Effector memory CD8-positive, alpha-beta T cell (primary cell): ENCODE data around the gene OR10C1.
"Not testable (repeated sequence)": the region's sequence is repeated elsewhere in the genome, so short reads cannot be mapped to it uniquely, and the experiment has no call there.

ENCODE experiments used
- ATAC-seq: fragments of 150-1000 bp; cut with Tn5 transposase; replicated peaks from 2 replicates; pipeline ENCODE4 v1.10.0; 2021; ENCODE audit warnings: mild to moderate bottlenecking, moderate library complexity
- DNase-seq, 3 experiments: peaks; one replicate each; pipeline ENCODE4 v3.0.0; 2021
- H3K27ac Mint-ChIP-seq, 2 donors: one replicate each; pipeline ENCODE4 v1.8.0; 2022; ENCODE audit warnings: mild to moderate bottlenecking in 2 of 2, mixed read lengths in 2 of 2, moderate library complexity in 2 of 2
- H3K27me3 Mint-ChIP-seq, 2 donors: one replicate each; pipeline ENCODE4 v1.8.0; 2022; ENCODE audit warnings: mixed read lengths in 2 of 2
- H3K36me3 Mint-ChIP-seq: one replicate; pipeline ENCODE4 v1.8.0; 2022; ENCODE audit warnings: mild to moderate bottlenecking, moderate library complexity, mixed read lengths; ENCODE audit not compliant: insufficient read depth
- H3K4me1 Mint-ChIP-seq, 2 donors: one replicate each; pipeline ENCODE4 v1.8.0; 2022; ENCODE audit warnings: low read depth in 2 of 2, mixed read lengths in 2 of 2
- H3K4me3 Mint-ChIP-seq, 2 donors: one replicate each; pipeline ENCODE4 v1.8.0; 2022; ENCODE audit warnings: mild to moderate bottlenecking in 2 of 2, mixed read lengths in 2 of 2, moderate library complexity in 2 of 2
- H3K9me3 Mint-ChIP-seq, 2 donors: one replicate each; pipeline ENCODE4 v1.8.0; 2022; ENCODE audit warnings: mixed read lengths in 2 of 2
- total RNA-seq, 9 experiments: gene quantifications; one replicate each; lab custom pipeline; 2026; lab: John Stamatoyannopoulos, UW

Gene OR10C1
- 0 reads per million in 9 experiments for total RNA-seq

- Mint-ChIP-seq H3K4me1 (no peaks in the 10 kb centered on the region), H3K9me3 (no peaks in the 10 kb centered on the region), H3K36me3 (no peaks in the 10 kb centered on the region), H3K27ac (no peak within 1 kb of the TSS), H3K4me3 (no peak within 1 kb of the TSS), H3K27me3 (peaks cover 28 to 45% of the 10 kb centered on the region in 2 donors)
- no peak for ATAC-seq
- no peak for DNase-seq
Observed at GRCh38 chr6:29439006-29439405, at the start of gene OR10C1. Gene OR10C1 (plus strand): TSS chr6:29439306. CDS start chr6:29440016, 710 bp downstream.

- DNase-seq (no peak), ATAC-seq (no peak)
- Mint-ChIP-seq H3K36me3 (no peaks in the 10 kb centered on the region), H3K4me3 (no peak within 1 kb of the TSS), H3K27ac (no peak within 1 kb of the TSS), H3K4me1 (no peaks in the 10 kb centered on the region), H3K9me3 (no peaks in the 10 kb centered on the region), H3K27me3 (peaks cover 47 to 61% of the 10 kb centered on the region in 2 donors)
Observed at GRCh38 chr6:29395331-29395730, 43.8 kb upstream of the OR10C1 start, which contains the start of gene OR12D2. Gene OR12D2 (plus strand): TSS chr6:29395631. CDS start chr6:29396700, 1,069 bp downstream.

- ATAC-seq (no peak), DNase-seq (no peak)
- Mint-ChIP-seq H3K27ac (no peak overlapping the region), H3K4me1 (no peaks in the 10 kb centered on the region), H3K27me3 (peaks cover 47 to 60% of the 10 kb centered on the region in 2 donors), H3K36me3 (no peaks in the 10 kb centered on the region), H3K9me3 (peaks cover 0 to 1% of the 10 kb centered on the region in 2 donors), H3K4me3 (no peak overlapping the region)
Observed at GRCh38 chr6:29399525-29399924, 39.6 kb upstream of the OR10C1 start.

- H3K36me3 Mint-ChIP-seq, result no peaks in the 10 kb centered on the region
- H3K27me3 Mint-ChIP-seq, result peaks cover 48 to 53% of the 10 kb centered on the region in 2 donors
- no peak for ATAC-seq
- H3K9me3 Mint-ChIP-seq, result peaks cover 0 to 1% of the 10 kb centered on the region in 2 donors
- H3K4me3 Mint-ChIP-seq, result no peak overlapping the region
- no peak overlapping the region for H3K27ac Mint-ChIP-seq
- DNase-seq, result no peak
- no peaks in the 10 kb centered on the region for H3K4me1 Mint-ChIP-seq
Observed at GRCh38 chr6:29403801-29404200, 35.3 kb upstream of the OR10C1 start.

GRCh38 chr6:29414588-29414987, 24.5 kb upstream of the OR10C1 start, which contains the start of gene OR12D1:
Gene OR12D1 (plus strand): TSS chr6:29414928.
- H3K4me1 Mint-ChIP-seq, result no peaks in the 10 kb centered on the region
- ATAC-seq (no peak), DNase-seq (no peak)
- H3K4me3 Mint-ChIP-seq, result no peak within 1 kb of the TSS
- H3K27me3 Mint-ChIP-seq, result peaks cover 54 to 56% of the 10 kb centered on the region in 2 donors
- H3K27ac Mint-ChIP-seq, result no peak within 1 kb of the TSS
- no peaks in the 10 kb centered on the region for H3K36me3 Mint-ChIP-seq
- H3K9me3 Mint-ChIP-seq, result peaks cover 0 to 10% of the 10 kb centered on the region in 2 donors

GRCh38 chr6:29419516-29419915, 19.6 kb upstream of the OR10C1 start:
- Mint-ChIP-seq H3K4me1 (no peaks in the 10 kb centered on the region), H3K27ac (no peak overlapping the region), H3K9me3 (no peaks in the 10 kb centered on the region), H3K27me3 (peaks cover 37 to 46% of the 10 kb centered on the region in 2 donors), H3K36me3 (no peaks in the 10 kb centered on the region), H3K4me3 (no peak overlapping the region)
- no peak for DNase-seq
- no peak for ATAC-seq

- ATAC-seq, result no peak
- no peak for DNase-seq
- no peaks in the 10 kb centered on the region for H3K9me3 Mint-ChIP-seq
- H3K27ac Mint-ChIP-seq, result no peak overlapping the region
- H3K4me1 Mint-ChIP-seq, result no peaks in the 10 kb centered on the region
- H3K27me3 Mint-ChIP-seq, result peaks cover 40 to 54% of the 10 kb centered on the region in 2 donors
- H3K4me3 Mint-ChIP-seq, result no peak overlapping the region
- no peaks in the 10 kb centered on the region for H3K36me3 Mint-ChIP-seq
Observed at GRCh38 chr6:29424168-29424567, 14.9 kb upstream of the OR10C1 start.

- H3K27ac Mint-ChIP-seq, result no peak overlapping the region
- no peaks in the 10 kb centered on the region for H3K9me3 Mint-ChIP-seq
- ATAC-seq, result no peak
- H3K4me3 Mint-ChIP-seq, result no peak overlapping the region
- H3K27me3 Mint-ChIP-seq, result peaks cover 40 to 57% of the 10 kb centered on the region in 2 donors
- no peaks in the 10 kb centered on the region for H3K4me1 Mint-ChIP-seq
- H3K36me3 Mint-ChIP-seq, result no peaks in the 10 kb centered on the region
- DNase-seq, result no peak
Observed at GRCh38 chr6:29424575-29424974, 14.5 kb upstream of the OR10C1 start.

- ATAC-seq (no peak), DNase-seq (no peak)
- H3K4me1 Mint-ChIP-seq, result no peaks in the 10 kb centered on the region
- no peak overlapping the region for H3K27ac Mint-ChIP-seq
- peaks cover 40 to 54% of the 10 kb centered on the region in 2 donors for H3K27me3 Mint-ChIP-seq
- no peaks in the 10 kb centered on the region for H3K9me3 Mint-ChIP-seq
- no peaks in the 10 kb centered on the region for H3K36me3 Mint-ChIP-seq
- no peak overlapping the region for H3K4me3 Mint-ChIP-seq
Observed at GRCh38 chr6:29425075-29425474, 14.0 kb upstream of the OR10C1 start.

- Mint-ChIP-seq H3K27me3 (peaks cover 27 to 48% of the 10 kb centered on the region in 2 donors), H3K9me3 (no peaks in the 10 kb centered on the region), H3K4me1 (no peaks in the 10 kb centered on the region), H3K36me3 (no peaks in the 10 kb centered on the region), H3K4me3 (no peak overlapping the region), H3K27ac (no peak overlapping the region)
- DNase-seq (no peak), ATAC-seq (no peak)
Observed at GRCh38 chr6:29426654-29427053, 12.5 kb upstream of the OR10C1 start.

- not testable (repeated sequence) for H3K4me1 Mint-ChIP-seq, H3K27ac Mint-ChIP-seq, ATAC-seq, H3K36me3 Mint-ChIP-seq, DNase-seq, H3K9me3 Mint-ChIP-seq, H3K4me3 Mint-ChIP-seq
- H3K27me3 Mint-ChIP-seq, result peaks cover 48 to 57% of the 10 kb centered on the region in 2 donors
Observed at GRCh38 chr6:29436730-29437129, 2.4 kb upstream of the OR10C1 start.

- ATAC-seq (no peak), DNase-seq (no peak)
- Mint-ChIP-seq H3K27ac (no peak overlapping the region), H3K36me3 (no peaks in the 10 kb centered on the region), H3K4me3 (no peak overlapping the region), H3K4me1 (no peaks in the 10 kb centered on the region), H3K9me3 (peaks cover 0 to 3% of the 10 kb centered on the region in 2 donors), H3K27me3 (peaks cover 52 to 67% of the 10 kb centered on the region in 2 donors)
Observed at GRCh38 chr6:29442719-29443118, 3.6 kb downstream of the OR10C1 start.

GRCh38 chr6:29444031-29444430, 4.9 kb downstream of the OR10C1 start:
- not testable (repeated sequence) for DNase-seq, H3K4me1 Mint-ChIP-seq, H3K36me3 Mint-ChIP-seq, H3K9me3 Mint-ChIP-seq, ATAC-seq, H3K4me3 Mint-ChIP-seq, H3K27ac Mint-ChIP-seq
- H3K27me3 Mint-ChIP-seq, result peaks cover 59 to 69% of the 10 kb centered on the region in 2 donors

GRCh38 chr6:29447670-29448069, 8.6 kb downstream of the OR10C1 start:
- Mint-ChIP-seq H3K9me3 (peaks cover 0 to 4% of the 10 kb centered on the region in 2 donors), H3K4me1 (no peaks in the 10 kb centered on the region), H3K27me3 (peaks cover 70 to 79% of the 10 kb centered on the region in 2 donors), H3K4me3 (no peak overlapping the region), H3K27ac (no peak overlapping the region), H3K36me3 (no peaks in the 10 kb centered on the region)
- ATAC-seq (no peak), DNase-seq (no peak)
